NCI-H2196 treated with DMSO at 0.1 percent for 48 hours (cell line): ENCODE results near the gene SLC46A3.
"Not testable (repeated sequence)": the region's sequence is repeated elsewhere in the genome, so short reads cannot be mapped to it uniquely, and the experiment has no call there.

ENCODE experiments used
- DNase-seq: peaks from one replicate; lab custom pipeline; 2025; ENCODE audit not compliant: unreplicated experiment; lab: John Stamatoyannopoulos, UW

Gene SLC46A3, protein sequence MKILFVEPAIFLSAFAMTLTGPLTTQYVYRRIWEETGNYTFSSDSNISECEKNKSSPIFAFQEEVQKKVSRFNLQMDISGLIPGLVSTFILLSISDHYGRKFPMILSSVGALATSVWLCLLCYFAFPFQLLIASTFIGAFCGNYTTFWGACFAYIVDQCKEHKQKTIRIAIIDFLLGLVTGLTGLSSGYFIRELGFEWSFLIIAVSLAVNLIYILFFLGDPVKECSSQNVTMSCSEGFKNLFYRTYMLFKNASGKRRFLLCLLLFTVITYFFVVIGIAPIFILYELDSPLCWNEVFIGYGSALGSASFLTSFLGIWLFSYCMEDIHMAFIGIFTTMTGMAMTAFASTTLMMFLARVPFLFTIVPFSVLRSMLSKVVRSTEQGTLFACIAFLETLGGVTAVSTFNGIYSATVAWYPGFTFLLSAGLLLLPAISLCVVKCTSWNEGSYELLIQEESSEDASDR

DNA sequence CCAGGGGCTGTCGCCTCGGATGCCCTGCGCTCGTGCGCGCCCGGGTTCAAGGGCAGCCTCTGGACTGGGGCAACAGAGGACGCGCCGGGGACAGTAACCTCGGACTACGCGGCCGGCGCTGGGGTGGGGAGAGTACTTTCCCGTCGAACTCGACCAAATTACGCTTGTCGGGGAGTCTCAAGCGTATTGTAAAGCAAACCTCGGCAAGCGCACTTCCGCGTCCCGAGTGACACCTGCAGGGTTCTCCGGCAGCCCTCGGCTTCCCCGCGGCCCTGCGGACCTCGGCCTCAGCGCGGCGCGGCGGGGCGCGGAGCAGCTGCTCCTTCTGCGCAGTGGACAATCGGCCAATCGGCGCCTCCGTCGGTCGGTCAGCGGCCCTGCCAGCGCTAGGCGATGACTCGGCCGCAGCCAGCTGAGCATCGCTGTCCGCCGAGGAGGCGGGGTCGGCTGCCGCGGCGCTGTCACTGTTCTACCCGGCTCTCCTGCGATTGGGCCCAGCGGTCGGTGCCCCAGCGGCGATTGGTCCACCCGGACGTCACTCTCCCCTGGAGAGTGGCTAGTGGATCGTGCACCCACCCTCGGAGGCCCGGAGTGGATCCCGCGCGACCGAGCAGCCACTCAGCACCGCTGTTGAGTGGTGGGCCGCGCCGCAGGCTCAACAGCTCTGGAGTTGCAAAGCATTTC is at the start of gene SLC46A3:
Gene SLC46A3, minus strand, starts transcription at position 428 of the 684 bp plus-strand sequence. CDS start 972 bp downstream, outside the sequence.
- no peak for DNase-seq

DNA sequence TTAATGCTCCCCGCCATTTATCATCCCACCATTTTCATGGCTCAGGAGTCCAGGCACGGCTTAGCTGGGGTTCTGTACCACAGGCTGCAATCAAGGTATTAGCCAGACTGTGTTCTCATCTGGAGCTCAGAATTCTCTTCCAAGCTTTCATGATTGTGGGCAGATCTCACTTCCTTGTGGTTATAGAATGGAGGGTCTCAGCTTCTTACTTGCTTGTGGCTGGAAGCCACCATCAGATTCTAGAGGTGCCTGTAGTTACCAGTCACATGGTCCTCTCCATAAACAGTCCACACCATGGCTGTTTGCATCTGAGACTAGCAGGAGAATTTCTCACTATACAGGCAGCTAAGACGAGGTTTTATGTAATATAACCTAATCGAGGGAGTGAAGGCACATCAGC is 45.1 kb upstream of the SLC46A3 start:
- DNase-seq: no peak

DNA sequence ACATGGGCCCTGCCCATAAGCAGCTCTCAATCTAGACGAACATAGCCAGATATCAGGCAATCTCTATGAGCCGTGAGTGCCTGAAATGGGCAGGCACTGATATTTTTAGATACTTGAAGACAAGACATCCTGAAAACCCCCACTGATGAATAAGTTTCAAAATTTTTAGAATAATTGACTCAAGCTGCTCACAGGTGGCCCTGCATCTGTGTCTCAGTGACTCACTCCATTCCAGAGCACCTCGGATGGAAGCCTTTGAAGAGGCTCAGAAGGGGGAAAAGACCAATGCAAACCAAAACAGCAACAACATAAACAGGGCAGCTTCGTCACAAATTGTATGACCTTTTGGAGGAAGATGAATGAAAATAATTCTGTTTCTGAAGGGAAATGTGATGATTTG is 42.8 kb upstream of the SLC46A3 start:
- DNase-seq: no peak

DNA sequence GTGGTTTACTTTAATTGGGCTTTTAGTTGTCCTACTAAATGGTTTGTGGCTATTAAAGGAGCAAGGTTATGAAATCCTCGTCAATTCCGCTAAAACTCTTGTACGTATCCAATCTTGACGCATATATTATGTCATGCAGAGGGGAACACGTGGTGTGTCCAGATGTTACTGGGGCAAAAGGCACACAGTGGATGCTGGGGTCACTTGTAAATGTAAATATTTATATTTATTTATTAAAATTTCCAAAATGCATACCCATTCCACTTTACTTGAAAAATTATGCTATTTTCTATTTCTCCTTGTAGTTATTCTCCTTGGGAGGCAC is 36.7 kb upstream of the SLC46A3 start:
- no peak for DNase-seq

DNA sequence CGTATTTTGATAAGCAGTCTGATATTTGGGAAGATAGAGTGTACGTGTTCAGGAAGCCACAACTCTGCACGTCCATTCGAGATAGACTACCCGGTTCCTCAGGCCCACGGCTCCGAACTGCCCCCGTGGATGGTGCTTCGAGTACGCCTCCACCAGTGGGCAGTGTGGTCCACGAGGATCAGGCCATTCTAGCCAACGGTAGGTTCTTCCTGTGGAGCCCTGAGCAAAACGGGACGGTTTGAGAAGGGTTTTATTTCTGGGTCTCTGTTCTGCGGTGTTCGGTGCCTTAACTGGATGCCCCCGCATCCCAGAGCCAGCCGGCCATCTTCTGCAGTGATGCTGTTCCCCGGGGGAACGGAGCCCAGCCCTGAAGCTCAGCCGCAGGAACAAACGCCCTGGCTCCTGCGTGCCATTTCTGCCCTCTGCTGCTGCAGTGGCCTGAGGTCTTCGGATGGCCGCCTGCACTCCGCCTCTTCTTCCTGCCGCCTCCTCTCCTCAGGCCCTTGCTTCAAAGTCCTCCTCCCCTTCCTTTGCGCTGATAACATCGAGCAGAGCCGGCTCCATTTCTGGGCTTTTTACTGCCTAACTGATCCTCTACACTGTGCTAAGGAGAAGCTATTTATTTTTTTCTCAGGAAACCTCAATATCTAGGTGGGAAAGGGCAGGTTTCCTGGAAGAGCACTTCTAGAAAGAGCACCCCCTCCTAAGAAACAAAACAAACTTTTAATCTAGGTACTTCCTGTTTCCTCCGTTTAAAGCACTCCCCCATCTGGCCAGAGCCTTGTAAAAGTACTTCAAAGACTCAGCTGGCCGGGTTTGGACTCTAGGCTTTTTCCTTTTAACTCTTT is 36.2 kb upstream of the SLC46A3 start:
- DNase-seq: no peak

DNA sequence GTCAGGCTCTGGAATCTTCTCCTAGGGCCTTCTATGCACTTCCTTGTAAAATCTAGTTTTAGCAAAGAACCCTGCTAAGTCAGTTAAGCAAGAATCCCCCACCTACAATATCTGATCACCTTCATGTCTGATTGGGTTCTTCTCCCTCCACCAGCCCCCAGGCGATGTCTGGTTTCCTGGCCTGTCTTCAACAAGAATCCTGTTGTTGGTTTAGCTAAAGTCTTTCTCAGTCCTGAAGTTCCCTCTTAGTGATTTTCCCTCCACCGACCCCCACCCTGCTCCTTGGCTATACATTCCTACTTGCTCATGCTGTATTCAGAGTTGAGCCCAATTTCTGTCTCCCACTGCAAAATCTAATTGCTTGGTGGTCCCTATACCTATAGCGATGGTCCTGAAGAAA is 35.2 kb upstream of the SLC46A3 start:
- no peak for DNase-seq

DNA sequence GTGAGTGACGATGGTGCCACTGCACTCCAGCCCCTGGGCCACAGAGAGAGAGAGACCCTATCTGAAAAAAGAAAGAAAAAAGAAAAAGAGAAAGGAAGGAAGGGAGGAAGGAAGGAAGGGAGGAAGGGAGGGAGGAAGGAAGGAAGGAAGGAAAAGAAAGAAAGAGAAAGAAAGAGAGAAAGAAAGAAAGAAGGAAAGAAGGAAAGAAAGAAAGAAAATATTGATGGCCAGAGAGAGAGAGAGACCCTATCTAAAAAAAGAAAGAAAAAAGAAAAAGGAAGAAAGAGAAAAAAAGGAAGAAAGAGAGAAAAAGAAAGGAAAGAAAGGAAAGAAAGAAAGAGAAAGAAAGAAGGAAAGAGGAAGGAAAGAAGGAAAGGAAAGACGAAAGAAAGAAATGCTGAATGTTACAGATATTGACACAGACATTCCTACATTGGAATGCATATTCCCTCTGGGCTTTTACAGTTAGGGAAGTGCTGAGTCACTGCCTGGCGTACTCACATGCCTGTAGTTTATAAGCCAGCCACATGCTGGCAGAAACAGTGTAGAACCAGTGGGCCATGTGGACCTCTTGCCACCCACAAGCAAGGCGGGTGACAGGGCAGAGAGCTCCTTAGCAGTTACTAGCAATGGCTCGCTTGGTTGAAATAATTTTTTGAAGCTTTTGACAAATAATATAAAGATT is 34.6 kb upstream of the SLC46A3 start:
- DNase-seq: no peak

DNA sequence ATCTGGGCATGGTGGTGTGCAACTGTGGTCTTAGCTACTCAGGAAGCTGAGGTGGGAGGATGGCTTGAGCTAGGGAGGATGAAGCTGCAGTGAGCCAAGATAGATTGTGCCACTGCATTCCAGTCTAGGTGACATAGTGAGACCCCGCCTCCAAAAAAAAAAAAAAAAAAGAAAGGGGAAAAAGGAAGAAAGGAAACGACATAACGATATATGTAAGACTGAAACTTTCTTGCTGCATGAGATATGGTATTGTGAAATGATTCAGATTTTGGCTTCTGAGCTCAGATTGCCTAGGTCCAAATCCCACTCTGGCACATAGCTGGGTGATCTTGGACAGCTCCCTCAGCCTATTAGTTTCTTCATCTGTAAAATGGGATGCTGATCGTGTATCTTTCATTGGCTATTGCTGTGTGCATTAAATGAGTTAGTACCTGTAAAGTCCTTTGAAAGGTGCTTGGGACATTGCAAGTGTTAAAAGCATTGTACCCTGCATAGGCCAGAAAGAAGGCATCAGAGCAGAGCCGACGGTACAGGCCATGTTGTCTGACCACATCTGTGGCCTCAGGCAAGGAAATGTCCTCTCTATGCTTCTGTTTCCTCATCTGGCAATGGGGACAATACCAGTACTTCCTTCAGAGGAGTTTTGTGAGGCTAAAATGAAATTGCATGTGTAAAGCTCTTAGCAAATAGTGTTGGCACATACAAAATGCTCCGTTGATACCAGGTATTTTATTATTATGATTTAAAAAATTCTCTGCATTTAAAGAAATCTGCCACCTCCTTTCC is 32.6 kb upstream of the SLC46A3 start:
- no peak for DNase-seq

DNA sequence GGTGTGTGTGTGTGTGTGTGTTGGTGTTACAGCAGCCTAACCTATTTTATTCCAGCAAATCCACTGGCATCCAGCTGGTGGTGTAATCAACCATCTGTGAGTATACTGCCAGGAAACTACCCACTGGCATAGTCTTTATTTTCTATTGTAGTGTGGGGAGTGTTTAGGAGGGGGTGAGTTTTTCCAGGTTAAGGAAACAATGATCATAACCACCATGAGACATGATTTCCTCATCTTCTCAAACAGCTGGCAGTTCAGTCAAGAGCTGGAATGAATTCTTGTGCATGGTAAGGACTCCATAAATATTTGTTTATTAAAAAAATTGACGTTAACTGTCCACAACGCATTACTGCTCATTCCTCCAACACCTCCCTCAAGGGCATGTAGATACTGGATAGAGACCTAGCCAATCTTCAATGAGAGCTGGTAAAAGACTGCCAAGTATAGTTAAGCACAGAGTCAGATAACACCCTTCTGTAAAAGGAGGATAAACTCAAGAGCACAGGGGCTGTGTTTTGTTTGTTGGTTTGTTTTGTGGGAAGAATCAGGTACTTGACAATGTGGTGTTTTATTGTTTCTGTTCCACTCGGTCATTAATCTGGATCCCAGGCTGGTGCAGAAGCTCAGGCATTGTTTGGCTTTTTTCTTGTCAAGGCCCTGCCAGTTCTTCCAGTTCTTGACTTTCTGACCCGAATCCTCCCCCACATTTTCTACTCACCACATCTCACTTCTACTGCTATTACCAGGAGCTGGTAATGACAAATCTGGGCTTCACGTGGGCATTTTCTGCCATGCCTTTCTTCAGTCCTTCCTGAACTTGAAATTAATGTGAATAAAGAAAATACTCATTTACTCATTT is 31.6 kb upstream of the SLC46A3 start:
- peak; percentile 8 for DNase-seq

DNA sequence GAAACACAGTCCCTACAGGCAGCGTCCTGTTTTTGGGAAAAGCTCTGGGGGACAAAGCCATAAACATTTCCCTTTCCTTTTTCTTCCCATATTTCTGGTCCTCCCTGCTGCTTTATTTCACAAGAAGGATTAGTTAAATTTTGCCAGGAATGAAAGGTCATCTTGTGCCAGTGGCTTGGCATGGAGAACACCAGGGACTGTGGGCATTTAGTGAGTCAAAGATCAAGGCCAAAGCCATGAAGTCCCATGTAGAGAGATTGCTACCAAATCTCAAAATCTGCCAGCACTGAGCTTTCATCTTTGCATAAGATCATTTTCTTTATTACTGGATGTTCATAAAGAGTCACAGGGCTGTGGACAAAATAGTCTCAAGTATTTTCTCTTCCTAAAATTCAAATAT is 29.1 kb upstream of the SLC46A3 start:
- DNase-seq: no peak

DNA sequence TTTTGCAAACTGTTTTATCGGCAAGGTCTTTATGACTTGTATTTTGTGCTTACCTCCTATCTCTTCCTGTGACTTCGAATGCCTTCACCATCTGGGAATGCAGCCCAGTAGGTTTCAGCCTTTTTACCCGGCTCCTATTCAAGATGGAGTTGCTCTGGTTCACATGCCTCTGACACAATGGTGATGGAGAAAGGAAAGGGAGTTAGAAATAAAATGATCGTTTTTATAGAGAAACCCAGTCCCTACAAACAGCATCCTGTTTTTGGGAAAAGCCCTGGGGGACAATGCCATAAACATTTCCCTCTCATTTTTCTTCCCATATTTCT is 27.5 kb upstream of the SLC46A3 start:
- DNase-seq: no peak

DNA sequence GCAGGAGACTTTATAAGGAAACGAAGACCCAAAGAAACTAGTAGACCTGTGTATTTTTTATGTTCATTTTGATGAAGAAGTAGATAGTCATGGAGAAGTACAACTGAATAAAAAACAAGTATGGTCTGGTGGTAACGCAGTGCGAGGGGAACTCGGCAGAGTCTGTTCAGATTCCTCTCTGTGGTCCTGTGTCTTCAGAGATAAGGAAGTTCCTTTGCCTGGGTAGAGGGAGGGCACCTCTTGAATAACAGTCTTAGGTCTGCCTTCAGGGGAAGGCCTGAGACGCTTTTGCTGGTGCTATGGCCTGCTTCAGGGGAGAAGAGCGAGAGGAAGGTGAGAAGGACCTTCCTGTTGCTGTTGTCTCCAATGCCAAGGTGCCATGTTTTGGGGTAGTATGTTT is 25.9 kb upstream of the SLC46A3 start:
- no peak for DNase-seq

DNA sequence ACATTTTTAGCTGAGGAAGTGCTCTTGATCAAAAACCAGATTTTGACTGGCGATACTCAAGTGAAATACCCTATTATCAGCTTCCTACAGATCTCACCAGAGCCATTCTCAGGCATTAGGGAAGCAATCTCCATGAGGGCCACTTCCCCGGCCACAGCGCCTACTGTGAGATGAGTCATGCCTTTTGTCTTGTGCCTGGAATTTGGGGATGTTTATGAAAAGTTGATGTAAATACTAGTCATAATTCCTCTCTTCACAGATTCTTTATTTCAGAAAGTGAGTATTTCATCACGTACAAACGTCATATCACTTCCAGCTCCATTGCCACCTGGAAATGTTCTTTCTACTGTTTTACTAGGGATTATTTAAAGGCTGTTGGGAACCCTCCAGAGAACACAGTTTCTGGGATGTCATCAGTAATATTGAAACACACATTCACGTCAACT is 25.3 kb upstream of the SLC46A3 start:
- DNase-seq: no peak

DNA sequence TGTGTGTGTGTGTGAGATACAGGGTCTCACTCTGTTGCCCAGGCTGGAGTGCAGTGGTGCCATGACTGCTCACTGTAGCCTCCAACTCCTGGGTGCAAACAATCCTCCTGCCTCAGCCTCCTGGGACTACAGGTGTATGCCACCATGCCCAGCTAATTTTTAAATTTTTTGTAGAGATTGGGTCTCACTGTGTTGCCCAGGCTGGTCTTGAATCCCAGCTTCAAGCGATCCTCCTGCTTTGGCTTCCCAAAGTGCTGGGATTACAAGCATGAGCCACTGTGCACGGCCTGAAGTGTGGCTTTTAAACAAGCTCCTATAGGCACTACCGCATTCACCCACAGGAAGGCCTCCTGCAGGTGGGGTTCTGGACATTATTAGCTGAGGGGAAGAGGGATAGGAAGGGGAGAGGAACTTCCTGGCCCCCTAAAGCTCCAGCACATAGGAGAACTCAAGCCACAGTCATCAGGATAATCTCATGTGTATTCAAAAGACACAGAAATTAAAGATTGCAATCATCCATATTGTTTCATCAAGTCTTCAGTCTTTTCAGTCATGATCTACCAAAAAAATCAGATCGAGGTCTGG is 24.8 kb upstream of the SLC46A3 start:
- DNase-seq: no peak

DNA sequence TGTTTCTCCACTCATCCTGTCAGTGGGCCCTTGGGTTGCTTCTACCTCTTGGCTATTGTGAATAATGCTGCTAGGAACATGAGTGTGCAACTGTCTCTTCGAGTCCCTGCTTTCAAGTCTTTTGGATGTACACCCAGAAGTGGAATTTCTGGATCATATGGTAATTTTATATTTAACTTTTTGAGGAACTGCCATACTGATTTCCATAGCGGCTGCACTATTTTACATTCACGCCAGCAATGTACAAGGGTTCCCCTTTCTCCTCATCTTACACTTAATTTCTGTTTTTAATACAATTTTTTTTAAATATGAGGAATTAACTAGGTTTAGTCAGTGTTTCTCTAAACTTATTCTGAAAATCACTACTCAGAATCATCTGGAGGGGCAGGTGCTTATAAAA is 24.2 kb upstream of the SLC46A3 start:
- no peak for DNase-seq

DNA sequence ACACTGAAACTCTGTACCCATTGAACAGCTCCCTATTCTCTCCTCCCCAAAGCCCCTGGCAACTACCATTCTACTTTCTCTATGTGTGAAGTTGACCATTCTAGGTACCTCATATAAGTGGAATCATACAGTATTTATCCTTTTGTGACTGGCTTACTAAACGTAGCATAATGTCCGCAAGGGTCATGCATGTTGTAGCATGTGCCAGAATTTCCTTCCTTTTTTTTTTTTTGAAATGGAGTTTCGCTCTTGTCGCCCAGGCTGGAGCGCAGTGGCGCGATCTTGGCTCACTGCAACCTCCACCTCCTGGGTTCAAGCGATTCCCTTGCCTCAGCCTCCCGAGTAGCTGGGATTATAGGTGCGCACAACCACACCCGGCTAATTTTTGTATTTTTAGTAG is 23.7 kb upstream of the SLC46A3 start:
- DNase-seq: not testable (repeated sequence)

DNA sequence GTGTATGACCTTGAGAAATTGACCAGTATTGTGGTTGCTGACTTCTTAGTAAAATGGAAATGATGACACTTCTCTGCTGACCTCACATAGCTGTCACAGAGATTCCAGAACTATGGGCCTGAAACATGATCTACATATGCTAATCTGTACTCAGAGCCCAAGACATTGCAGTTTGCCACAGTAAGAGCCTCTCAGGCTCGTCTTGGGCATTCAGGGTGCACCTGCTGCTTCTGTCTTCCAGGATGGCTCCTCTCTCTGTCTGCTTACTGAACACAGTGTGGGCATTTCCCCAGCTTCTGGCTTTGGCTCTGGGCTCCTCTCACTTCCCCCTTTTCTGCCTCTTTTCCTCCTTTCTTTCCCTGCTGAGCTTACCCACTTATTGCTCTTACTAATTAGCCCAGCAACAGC is 22.3 kb upstream of the SLC46A3 start:
- no peak for DNase-seq

DNA sequence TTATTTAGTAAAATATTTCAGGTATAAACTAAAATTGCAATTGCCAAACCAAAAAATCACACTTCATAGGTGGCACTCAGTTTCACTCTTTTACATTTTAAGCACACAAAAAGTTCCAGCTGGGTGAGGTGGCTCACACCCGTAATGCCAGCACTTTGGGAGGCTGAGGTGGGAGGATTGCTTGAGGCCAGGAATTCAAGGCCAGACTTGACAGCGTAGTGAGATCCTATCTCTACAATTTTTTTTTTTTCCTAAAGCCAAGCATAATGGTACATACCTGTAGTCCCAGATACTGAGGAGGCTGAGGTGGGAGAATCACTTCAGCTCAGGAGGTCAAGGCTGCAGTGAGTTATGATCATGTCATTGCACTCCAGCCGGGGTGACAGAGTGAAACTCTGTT is 20.6 kb upstream of the SLC46A3 start:
- DNase-seq: no peak

DNA sequence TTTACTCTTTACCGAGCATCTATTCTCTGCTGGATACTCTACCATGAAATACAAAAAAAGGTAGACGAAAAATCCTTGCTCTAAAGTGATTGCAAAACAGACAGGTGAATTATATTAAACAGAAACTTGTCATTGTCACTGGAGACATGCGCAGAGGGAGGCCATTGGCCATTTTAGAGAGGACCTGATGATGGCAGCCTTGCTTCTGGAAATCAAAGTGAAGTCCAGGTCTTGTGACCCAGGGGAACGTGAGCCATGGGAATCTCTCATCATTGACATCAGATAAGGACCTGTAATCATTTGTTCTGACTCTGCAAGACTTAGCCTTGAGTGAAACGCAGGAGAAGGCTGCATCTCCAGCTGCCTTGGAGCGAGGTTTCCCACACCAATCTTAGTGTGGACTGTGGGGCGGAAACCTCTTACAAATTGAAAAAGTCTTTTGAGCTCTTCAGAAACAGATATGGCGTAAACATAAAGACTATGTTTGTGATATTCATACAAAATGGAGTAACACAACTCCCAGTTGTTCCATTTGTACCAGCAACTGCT is 16.8 kb upstream of the SLC46A3 start:
- DNase-seq: no peak
